GDM1 (cell line): Measurements from ENCODE around the gene CLRN2.
"Not testable (repeated sequence)": the region's sequence is repeated elsewhere in the genome, so short reads cannot be mapped to it uniquely, and the experiment has no call there.

Source experiments
- DNase-seq: peaks from one replicate; lab custom pipeline; 2025; lab: John Stamatoyannopoulos, UW

The CLRN2 gene

DNA sequence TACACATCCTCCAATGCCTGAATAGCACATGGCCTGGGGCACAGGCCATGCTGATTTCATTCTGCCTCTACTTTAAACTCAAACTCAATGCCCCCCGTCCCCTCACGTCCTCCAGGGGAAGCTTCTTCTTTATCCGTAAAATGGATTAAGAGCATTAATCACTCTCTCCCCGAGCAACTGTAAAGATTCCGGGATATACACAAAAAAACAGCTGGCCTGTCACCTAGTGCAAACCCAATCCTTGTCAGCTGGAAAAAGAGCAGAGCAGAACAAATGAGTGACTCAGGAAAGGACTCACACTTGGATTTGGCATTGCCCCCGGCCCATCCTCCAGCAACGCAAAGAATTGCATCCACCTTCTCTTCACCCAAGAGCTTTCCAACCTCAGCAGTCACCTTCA lies 10.9 kb upstream of the CLRN2 start:
- DNase-seq, result no peak

DNA sequence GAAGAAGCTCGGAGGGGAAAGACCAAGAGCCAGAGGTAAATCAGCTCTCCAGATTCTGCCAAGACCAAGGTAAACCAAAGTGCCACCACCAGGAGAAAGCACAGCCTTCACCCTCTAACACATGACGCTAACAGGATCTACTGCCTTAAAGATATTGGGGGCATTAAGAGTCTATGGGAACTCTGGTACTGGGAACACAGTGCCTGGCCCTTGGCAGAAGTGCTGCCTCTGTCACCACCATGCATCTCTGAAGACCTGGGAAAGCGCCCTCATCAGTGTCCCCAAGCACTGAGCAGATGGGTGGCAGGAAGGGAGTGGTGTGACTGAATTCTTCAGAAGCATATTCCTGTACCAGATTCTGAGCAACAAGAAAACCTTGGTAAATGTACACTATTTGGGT lies 4.4 kb upstream of the CLRN2 start:
- no peak for DNase-seq

DNA sequence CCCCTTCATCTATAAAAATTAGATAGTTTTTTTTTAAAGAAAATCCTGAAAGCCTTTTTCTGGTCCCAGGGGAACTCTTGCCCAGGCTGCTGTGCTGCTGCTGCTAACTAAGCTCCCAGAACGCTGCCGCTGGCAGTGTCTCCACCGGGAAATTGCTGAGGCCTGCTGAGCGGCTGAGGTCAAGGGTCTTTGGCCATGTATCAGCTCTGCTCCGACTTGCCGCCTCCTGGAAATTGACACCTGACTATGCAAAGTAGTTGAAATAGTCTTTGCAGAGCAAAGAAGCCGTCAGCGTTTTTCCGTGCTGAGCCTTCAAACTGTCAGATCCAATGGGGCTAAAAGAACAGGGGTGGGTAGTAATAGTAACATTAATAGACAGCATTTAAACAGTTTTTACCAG lies 3.9 kb upstream of the CLRN2 start:
- DNase-seq, result no peak

DNA sequence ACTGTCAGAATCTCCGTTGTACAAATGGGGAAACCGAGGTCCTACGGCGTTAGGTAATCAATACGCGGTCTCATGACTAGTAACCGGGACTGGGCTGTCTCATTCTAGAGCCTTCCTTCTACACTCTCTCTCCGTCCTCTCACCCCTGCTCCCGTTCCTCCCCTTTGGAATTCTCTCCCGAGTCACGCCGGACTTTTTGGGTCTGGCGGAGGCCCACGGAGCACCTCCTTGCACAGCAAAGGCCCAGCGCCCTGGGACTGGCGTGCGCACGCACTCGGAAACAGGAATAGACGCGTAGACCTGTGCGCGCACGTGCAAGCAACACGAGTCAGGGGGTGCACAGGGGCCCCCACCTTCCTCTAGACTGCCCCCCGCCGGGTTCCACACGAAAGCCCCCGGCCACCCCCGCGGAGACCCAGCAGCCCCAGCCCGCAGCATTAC lies 3.4 kb upstream of the CLRN2 start:
- peak; percentile 33 for DNase-seq

DNA sequence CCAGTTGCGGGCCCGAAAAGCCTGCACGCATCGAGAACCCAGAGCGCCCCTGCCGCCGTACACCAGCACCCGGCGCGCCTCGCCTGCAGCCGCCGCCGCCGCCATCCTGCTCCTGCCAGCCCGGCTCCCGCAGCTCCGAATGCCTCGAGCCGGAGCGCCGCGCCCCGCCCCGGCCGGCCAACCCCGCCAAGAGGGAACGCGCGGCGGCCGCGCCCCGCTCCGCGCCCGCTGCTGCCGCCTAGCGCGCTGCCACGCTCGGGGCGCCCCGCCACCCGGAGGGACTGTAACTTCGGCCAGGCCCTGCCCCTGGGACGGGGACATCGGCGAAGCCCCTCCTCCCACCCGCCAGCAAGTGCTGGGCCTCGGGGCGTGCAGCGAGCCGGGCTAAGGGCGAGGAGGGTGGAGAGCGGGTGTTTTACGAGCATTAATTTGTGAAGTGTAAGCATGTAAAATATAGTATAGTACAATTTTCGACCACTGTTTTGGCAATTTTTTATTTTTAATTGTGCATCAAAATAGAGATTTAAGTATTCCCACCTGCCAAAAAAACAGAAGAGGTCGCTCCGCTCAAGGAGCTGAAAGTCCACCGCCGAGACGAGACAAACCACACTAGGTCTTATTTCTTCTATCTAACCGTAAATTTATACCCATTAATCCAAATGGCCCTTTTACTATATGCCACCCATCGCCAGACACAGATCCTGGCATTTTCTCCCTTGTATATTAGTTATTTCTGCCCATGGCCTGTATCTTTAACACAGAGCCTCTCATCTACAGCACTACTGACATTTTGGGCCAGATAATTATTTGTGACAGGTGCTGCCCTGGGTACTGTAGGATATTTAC lies 2.8 kb upstream of the CLRN2 start, which contains the start of gene QDPR:
Gene QDPR (minus strand): TSS at position 141 of the 846 bp plus-strand sequence. CDS start 36 bp downstream, at position 105.
- peak; percentile 71 for DNase-seq

DNA sequence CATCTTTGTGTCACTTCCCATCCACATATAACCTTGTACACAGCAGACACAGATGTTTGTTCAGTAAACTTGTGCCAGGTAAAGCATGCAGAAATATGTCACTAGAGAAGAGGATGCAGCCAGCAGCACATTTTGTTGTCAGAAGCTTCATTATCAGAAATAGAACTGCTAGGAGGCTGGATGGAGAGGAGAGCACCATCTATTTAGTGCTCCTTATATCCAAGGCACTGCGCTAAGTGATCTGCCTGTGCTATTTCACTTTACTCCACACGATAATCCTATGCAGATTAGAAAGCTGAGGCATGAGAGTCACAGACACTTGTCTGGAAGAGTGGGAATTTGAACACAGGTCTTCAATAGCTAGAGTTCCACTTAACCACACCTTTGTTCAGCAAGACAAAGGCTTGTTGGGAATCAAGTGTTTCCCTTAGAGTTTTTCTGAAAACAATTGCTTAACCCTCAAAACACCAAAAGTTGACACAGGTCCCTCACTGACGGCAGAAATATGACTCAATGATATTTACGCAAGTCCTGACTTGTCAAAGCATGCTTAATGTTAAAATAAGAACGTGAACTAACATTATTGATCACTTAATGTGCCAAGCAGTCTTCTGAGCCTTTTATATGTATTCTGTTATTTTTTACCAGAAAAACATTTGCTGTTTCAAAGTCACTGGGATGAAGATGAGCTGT lies 1.8 kb upstream of the CLRN2 start:
- no peak for DNase-seq

DNA sequence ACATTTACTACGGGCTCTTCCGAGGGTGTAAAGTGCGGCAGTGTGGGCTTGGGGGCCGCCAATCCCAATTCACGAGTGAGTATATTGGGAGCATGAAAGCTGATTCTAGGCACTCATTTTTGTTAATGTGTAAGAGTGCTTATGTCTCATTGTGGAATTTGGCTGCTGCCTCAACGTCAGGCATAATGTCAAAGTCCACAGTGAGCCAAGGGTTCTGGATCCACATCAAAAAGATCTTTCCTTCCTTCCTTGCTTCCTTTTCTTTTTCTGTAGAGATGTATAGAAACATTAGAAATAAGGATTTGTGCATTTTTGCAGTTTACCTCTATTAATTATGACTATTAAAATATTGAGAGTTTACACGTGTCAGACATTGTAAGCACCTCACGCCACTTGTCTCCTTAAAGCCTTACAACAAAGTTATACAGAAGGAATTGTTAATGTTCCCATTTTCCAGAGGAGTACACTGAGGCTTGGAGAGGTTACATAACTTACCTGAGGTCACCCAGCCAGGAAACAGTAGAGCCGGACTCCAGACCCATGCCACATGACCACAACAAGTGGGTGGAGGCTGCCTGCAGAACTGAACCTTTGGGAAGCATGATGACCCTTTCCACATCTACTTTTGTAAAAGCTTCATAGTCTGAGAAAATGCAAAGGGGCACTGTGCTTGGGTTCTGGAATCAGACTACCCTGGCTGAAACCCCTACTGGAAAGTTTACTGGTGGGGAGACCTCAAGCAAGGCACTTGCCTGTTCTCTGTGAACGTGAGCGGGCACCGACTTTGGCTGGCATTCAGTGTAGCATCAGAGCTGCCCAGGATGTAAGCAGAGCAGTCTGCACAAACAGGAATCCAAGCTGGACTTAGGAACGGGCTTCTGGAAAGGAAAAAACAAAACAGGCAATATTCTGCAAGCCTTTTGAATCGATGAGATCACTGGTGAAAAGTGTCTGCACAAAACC lies 761 bp downstream of the CLRN2 start:
- DNase-seq, result no peak

GRCh38 chr4:17516980-17517379 lies 2.0 kb downstream of the CLRN2 start:
- DNase-seq, result no peak

- no peak for DNase-seq
Observed at GRCh38 chr4:17517664-17518063, 2.7 kb downstream of the CLRN2 start.

GRCh38 chr4:17521595-17521994 lies 6.6 kb downstream of the CLRN2 start:
- no peak for DNase-seq

- DNase-seq, result peak; percentile 5
Observed at GRCh38 chr4:17523662-17524061, 8.7 kb downstream of the CLRN2 start.

- no peak for DNase-seq
Observed at GRCh38 chr4:17526695-17527477, 11.9 kb downstream of the CLRN2 start.

- DNase-seq, result no peak
Observed at GRCh38 chr4:17528551-17529165, 13.7 kb downstream of the CLRN2 start.

DNA sequence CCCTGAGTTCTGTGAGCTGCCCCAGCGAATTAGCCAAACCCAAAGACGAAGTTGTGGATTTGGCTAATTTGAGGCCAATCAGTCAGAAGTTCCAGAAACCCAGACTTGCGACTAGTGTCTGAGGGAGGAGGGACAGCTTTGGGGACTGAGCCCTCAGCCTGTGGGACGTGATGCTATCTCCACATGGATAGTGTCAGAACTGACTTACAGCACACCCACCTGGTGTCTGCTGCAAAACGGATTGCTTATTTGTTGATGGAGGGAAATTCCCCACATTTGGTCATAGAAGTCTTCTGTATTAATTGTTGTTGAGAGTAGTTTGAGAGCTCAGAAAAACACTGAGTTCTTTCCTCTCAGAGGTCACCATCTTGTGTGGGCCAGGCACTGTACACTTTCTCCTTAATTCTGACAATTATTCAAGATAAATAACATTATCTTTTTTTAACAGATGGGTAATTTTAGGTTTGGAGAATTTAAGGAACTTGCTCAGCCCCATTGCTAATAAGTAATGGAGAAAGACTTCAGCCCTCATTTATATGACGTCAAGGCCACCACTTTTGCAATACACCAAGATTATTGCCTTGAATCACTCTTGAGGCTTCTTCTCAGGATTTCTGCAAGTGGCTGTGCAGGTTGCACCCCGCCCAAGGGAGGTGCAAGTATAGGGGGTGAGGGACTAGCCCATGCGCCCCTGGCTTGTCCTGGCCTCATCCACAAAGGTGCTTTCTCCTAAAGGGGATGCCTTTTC lies 16.7 kb downstream of the CLRN2 start:
- DNase-seq, result no peak

DNA sequence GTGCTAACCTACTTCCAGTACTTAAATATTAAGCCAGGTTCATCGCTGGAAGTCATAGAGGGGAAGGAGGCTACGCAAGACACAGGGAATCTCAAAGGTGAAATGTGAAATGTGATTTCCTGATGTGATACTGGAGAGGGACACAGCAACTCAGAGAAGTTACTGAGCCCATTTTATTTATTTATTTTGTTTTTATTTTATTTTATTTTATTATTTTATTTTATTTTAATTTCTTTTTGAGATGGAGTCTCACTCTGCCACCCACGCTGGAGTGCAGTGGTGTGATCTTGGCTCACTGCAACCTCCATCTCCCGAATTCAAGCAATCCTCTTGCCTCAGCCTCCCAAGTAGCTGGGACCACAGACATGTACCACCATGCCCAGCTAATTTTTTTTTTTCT lies 19.7 kb downstream of the CLRN2 start:
- DNase-seq, result no peak

DNA sequence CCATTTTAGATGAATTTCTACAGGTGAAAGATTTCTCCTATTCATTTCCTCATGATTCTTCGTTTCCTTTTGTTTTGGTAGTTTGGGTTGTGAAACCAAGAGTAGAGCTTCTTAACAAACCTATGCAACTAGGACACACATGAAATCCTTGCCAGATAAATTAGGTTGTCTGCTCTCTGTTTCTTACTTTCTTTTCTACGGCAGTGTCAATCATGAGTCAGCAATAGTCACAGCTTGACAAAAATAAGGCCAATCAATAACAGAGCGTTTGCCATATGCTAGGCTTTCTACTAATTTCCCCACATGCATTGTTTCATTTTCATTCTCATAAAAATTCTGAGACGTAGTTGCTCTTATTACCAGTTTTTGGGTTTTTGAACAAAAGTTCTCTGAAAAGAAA lies 20.3 kb downstream of the CLRN2 start:
- no peak for DNase-seq

- DNase-seq, result no peak
Observed at GRCh38 chr4:17535906-17536305, 20.9 kb downstream of the CLRN2 start.

DNA sequence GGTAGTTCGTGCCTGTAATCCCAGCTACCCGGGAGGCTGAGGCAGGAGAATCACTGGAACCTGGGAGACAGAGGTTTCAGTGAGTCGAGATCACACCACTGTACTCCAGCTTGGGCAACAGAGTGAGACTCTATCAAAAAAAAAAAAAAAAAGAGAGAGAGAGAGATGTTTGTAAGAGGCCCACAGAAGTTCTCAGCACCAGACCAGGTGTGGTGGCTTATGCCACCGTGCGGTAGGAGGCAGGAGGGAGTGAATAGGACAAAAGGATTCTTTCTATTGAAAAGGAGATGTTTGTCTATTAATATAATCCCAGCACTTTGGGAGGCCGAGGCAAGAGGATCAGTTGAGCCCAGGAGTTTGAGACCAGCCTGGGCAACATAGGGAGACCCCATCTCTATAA lies 22.1 kb downstream of the CLRN2 start:
- not testable (repeated sequence) for DNase-seq

- no peak for DNase-seq
Observed at GRCh38 chr4:17544205-17544604, 29.2 kb downstream of the CLRN2 start.

DNA sequence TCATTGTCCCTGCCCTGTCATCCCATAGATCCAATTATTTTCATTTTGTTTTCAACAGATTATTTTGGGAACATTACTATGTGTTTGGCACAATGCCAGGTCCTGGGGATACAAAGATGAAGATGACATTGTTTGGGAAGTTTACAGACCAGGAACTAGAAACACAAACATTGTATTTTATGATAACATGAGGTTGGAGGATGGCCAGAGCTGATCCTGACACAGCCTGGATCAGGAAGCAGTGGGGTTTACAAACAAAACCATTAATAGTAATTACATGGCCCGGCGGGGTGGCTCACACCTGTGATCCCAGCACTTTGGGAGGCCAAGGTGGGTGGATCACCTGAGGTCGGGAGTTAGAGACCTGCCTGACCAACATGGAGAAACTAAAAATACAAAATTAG lies 29.9 kb downstream of the CLRN2 start:
- DNase-seq, result no peak
